GM18519 (cell line): ENCODE measurements around the gene SPTA1.
"Not testable (repeated sequence)": the region's sequence is repeated elsewhere in the genome, so short reads cannot be mapped to it uniquely, and the experiment has no call there.

ENCODE experiments used
- ATAC-seq: cut with Tn5 transposase; IDR thresholded peaks from one replicate; pipeline ENCODE4 v1.9.1; 2021; ENCODE audit warnings: mild to moderate bottlenecking, moderate library complexity; ENCODE audit not compliant: unreplicated experiment, low FRiP score

The SPTA1 gene

GRCh38 chr1:158686111-158687009 is at the start of gene SPTA1:
TSS of gene SPTA1 (minus strand) at chr1:158686715. CDS start at chr1:158686517, 198 bp downstream.
- ATAC-seq, result no peak

DNA sequence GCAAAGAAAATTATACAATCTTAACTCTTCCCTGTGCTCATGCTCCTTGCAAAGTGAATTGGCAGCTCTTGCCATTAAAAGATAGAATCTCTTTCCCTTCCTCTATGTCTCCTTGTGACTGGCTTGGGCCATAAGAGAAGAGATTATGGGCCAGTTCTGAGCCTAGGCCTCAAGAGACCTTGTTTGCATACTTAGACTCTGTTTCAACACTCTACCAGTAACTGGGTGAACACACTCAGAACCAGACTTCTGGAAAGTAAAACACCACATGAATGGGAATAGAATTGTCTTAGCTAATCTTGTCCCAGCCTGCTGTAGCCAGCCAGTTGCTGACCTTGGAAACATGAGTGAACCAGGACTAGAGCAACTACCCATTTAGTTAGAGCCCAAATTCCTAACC is 49.3 kb upstream of the SPTA1 start:
- no peak for ATAC-seq

GRCh38 chr1:158732524-158732923 is 46.0 kb upstream of the SPTA1 start:
- no peak for ATAC-seq

- ATAC-seq, result no peak
Observed at GRCh38 chr1:158731707-158732106, 45.2 kb upstream of the SPTA1 start.

GRCh38 chr1:158730453-158730852 is 43.9 kb upstream of the SPTA1 start:
- ATAC-seq, result no peak

- no peak for ATAC-seq
Observed at GRCh38 chr1:158728510-158729225, 42.2 kb upstream of the SPTA1 start.

- ATAC-seq, result no peak
Observed at GRCh38 chr1:158724442-158724841, 37.9 kb upstream of the SPTA1 start.

DNA sequence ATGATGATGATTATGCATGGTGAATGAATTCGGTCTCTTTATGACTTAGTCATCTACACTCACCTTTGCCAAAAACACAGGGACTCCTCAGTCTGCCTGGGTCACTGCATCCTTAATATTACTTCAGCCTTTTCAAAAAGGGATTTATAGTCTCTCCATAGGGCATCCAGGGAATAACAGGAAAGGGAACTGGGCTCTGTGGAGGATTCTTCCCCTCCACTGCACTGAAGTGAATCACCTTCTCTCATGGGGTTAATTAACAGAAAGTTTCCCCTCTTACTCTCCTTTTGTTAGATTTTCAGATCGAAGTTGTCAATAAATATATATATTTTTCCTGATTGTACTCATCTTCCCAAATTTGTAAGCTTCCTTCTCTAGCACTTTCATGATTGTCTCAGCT is 34.1 kb upstream of the SPTA1 start, which contains the start of gene OR6K3:
Gene OR6K3, minus strand, starts transcription at position 101 of the 400 bp plus-strand sequence. CDS start 2,605 bp downstream, outside the sequence.
- no peak for ATAC-seq

DNA sequence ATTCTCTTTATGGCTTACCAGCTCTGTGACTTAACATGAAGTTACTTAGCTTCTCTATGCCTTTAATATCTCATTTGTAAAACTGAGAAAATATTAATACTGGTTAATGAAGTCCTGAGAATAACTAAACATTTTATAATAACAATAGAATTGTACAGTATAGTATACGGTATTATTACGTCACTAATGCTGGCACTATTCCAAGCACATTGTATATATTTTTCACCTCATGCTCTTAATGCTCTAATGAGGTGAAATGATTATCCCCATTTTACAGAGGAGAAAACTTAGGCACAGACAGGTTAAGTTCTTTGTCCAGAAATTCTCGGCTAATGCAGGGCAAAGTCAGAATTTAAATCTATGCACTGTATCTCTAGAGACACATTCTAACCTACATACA is 33.1 kb upstream of the SPTA1 start:
- no peak for ATAC-seq

- ATAC-seq, result no peak
Observed at GRCh38 chr1:158717344-158717743, 30.8 kb upstream of the SPTA1 start.

- peak; percentile 91 for ATAC-seq
Observed at GRCh38 chr1:158716335-158716734, 29.8 kb upstream of the SPTA1 start.

- no peak for ATAC-seq
Observed at GRCh38 chr1:158714754-158715153, 28.2 kb upstream of the SPTA1 start.

DNA sequence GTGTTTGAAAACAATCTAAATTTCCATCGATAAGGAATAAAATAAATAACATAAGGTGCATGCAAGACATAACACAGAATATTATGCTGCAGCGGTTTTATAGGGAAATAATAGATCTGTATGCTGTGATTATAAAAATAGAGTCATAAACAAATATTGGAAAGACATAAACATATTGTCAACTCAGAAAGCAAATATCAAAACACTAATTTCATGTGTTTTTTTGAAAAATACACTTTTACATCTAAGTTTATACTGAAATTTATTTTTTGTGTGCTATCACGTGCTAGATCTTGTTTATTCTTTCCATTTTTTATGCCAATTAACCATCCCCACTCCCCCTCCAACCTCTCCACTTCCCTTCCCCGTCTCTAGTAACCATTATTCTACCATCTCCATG is 24.6 kb upstream of the SPTA1 start:
- ATAC-seq, result no peak

- ATAC-seq, result no peak
Observed at GRCh38 chr1:158706096-158706495, 19.6 kb upstream of the SPTA1 start.

DNA sequence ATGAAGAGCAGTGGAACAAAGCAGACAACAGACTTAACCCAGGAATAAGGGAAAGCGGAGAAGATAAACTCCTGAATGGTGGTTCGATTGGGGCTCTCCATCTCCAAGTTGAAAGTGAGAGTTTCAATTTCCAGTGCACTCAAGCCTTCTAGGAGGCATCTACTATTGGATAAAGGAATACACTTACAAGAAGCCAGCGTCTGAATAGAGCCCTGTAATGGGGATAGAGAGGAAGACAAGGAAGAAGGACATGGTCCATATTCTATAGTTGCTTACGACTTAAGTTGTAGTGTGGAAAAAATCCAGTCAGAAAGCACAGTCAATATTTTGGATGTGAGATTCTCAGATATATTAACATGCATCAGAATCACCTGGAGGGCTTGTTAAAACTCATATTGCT is 14.0 kb upstream of the SPTA1 start, which contains the start of gene OR6K2:
Gene OR6K2, minus strand, starts transcription at position 101 of the 400 bp plus-strand sequence. Its CDS starts 0 bp downstream, at position 101.
- no peak for ATAC-seq

- no peak for ATAC-seq
Observed at GRCh38 chr1:158694596-158694995, 8.1 kb upstream of the SPTA1 start.

DNA sequence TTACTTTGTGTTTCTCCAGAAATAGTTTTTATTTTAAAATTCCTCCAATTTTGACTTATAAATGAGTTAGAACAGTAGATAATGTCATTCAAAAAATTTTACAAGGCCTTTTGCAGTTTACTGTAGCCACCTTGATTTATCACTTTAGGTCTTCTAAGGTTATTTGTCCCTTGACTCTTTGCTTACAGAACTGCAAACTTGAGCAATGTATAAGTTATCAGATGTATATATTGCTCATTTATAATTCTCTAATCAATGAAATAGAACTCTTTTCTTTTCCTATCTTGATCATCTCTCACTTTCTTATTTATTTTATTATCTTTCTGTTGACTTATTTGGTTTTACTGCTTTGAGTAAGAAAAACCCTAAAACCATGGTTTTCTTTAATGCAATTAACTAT is 5.8 kb upstream of the SPTA1 start:
- no peak for ATAC-seq

- ATAC-seq, result no peak
Observed at GRCh38 chr1:158691907-158692306, 5.4 kb upstream of the SPTA1 start.

GRCh38 chr1:158691149-158691548 is 4.6 kb upstream of the SPTA1 start:
- ATAC-seq, result not testable (repeated sequence)

- no peak for ATAC-seq
Observed at GRCh38 chr1:158689875-158690274, 3.4 kb upstream of the SPTA1 start.

- no peak for ATAC-seq
Observed at GRCh38 chr1:158689110-158689509, 2.6 kb upstream of the SPTA1 start.
